HG02885 (cell line): ENCODE measurements around the gene HES5.

ENCODE experiments used
- ATAC-seq: cut with Tn5 transposase; IDR thresholded peaks from one replicate; pipeline ENCODE4 v1.9.1; 2021; ENCODE audit warnings: mild to moderate bottlenecking; ENCODE audit not compliant: unreplicated experiment, poor library complexity

HES5 gene

DNA sequence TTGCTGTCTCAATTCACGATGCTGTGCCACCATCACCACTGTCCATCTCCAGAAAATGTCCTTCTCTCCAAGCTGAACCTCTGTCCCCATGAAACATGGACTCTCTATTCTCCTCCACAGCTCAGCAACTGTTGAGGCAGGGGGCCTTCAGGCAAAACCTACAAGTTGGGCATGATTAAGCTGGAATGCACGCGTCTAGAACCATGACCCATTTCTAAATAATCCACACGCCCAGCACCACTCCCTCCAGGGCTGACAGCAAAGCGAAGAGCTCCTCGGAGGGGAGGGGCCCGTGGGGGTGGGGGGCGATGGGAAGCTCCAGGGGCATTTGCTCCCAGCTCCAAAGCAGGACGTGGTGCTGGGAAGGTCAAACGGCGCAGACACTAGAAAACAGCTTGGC is 3.3 kb upstream of the HES5 start:
- no peak for ATAC-seq

DNA sequence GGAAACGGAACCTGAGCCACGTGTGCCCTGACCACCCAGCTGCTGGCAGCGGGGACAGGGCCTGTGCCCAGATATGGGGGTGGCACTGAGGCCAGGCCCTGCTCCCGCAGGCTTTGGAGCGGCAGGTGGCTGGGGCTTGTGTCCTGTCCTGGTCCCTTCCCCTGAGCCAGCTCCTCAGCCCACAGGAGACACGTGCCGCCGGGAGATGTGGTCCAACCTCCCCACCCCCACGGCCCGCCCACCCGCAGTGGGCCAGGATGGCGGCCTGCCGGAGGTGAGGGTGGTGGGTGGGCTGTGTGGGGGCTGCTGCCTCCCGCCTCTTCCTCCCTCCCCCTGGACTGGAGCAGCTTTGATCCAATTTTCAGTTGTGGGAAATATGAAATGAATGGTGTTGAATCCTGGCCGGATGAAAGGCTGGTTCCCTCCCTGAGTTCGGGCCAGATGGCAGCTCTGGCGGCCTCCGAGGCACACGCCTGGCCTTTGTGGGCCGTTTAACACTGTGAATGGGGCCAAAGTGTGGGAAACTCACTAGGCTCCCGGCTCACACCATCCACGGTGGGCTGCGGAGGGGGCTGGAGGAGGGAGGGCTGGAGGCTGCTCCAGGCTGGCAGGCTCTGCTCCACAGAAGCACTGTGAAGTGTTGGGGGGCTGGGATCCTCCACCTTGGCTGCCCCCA is 2.6 kb upstream of the HES5 start:
- ATAC-seq: no peak

DNA sequence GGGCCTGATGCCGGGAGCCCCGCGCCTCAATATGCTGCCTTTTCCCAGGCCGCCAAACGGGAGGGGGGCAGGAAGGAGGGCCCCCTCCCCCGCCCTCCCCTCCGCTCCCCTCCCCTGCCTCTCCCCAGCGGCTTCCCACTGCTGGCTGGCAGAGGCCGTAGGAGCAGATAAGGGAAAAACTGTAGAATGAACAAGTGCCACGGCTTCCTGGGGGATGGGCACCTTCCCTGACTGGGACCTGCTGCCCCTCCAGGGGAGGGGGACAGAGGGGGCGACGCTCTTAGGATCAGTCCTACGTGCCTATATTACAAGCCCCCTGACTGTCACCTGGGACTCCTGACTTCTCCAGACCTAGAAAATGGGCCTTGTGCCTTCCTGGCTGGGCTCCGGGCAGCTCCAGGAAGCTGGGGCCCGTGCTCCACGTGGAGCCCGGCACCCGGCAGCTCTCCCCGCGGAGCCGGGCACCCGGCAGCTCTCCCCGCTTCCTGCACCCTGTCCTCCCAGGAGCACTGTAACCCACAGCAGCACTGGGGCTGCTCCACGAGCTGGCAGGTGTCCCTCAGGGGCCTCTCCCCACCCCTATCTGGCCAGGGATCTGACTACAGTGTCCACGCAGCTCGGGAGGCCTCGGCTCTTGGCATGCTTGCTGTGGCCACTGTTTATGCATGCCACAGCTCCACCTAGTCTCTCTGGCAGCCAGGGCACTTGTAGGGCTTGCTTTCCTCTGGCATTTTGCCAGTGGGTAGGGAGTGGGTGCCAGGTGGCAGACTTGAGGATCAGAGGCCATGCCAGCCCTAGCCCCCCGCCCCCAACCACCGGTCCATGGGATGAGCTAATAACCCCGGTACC is 674 bp upstream of the HES5 start:
- ATAC-seq: no peak

DNA sequence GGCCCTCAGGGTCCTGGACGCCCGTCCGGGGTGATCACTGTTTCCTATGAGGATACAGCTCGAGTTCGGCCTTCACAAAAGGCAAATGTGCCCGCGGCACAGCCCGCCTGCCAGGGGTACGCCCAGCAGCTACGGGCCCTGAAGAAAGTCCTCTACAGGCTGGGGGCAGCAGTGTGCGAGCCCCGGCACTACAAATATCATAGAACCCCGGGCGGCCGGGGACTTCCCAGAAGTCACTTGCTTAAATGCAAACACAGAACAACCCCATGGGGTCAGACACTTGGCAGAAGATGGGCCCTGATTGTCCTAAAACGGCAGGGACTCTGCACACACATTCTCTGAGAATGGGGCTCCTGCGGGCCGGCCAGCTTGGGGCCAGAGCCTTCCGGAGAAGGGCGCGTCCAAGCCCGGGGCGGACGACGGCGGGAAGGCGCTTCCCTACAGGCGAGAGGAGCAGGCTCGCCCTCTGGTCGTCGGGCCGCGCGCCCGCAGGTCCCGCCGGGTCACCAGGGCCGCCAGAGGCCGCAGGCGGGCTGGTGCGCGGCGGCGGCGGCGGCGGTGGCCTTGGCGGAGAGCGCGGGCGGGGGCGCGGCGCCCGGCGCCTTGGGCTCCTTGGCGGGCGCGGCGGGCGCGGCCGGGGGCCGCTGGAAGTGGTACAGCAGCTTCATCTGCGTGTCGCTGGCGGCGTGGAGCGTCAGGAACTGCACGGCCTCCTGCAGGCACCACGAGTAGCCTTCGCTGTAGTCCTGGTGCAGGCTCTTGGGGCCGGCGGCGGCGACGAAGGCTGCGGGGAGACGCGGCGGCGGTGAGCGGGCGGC is 888 bp downstream of the HES5 start:
- no peak for ATAC-seq

DNA sequence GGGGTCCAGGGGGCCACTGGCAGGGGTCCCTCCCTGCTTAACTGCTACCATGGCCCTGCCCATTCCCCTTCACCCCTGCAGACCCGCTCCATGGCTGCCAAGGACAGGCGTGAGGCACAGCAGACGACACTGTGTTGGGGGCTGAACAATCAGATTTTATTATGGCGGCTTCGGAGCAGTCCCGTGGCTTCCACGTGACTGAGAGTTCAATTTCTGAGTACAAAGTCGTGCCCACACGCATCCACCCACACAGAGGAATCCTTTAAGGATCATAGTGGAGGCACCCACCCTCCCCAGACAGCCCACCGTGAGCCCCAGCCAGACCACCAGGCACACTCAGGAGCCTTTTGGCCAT is 1.5 kb downstream of the HES5 start:
- no peak for ATAC-seq

DNA sequence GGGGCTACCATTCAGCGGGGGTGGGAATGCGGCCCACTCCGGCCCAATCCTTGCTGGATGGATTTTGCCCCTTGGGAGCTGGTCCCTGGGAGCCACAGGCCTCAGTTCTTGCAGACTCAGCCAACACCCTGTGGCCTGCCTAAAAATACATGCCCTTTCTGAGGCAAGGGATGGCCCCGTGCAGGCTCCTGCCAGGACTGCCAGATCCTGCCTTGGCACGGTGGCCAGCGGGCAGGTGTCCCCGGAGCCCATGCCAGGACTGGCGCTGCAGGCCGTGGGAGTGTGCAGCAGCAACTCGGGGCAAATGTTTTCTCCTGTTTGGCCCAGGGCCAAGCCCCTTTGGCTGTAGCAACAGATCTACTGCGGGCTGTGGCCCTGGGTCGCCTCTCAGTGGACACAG is 2.0 kb downstream of the HES5 start:
- no peak for ATAC-seq

DNA sequence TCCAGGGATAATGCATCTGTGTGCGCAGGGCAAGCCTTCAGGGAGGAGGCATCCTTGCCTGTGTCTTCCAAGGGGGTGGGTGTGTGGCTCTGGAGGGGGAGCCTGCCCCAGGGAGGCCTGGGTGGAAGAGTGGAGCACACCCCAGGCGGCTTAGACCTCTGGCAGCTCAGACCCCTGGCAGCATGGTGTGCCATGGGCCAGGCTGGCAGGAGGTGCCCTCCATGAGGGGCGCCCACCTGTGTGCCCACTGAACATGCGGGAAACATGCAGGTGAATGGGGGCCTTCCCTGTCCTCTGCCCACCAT is 2.6 kb downstream of the HES5 start:
- ATAC-seq: no peak

DNA sequence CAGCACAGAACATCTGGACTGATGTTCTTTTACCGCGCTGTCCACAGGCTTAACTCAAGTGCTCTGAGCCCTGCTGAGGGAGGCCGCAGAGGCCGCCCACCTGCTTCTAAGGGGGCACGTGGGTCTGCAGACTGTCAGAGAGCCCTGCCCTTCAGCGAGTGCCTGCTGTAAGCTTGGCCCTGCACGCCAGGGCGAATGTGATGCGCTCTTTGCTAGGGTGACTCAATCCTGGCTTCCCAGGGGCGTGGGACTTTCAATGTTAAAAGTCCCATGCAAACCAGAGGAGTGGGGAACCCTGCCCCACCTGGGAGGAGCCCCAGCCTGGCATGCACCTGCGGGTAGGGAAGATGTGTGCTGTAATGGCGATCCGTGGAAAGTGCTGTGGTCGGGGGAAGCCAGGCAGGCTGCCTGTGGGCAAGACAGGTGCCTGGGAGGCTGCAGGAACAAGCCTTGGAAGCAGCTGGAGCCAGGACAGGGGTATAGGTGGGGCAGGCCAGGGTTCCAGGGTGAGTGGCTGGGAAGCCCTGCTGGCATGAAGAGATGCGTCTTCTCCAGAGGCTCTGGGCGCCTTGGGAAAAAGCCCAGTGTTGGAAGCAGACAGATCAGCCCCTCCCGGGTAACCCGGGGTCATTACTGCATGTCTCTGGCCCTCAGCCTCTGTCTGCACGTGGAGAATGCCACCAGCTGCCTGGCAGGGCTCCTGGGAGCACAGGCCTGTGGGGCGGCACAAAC is 3.1 kb downstream of the HES5 start:
- ATAC-seq: peak; percentile 20

DNA sequence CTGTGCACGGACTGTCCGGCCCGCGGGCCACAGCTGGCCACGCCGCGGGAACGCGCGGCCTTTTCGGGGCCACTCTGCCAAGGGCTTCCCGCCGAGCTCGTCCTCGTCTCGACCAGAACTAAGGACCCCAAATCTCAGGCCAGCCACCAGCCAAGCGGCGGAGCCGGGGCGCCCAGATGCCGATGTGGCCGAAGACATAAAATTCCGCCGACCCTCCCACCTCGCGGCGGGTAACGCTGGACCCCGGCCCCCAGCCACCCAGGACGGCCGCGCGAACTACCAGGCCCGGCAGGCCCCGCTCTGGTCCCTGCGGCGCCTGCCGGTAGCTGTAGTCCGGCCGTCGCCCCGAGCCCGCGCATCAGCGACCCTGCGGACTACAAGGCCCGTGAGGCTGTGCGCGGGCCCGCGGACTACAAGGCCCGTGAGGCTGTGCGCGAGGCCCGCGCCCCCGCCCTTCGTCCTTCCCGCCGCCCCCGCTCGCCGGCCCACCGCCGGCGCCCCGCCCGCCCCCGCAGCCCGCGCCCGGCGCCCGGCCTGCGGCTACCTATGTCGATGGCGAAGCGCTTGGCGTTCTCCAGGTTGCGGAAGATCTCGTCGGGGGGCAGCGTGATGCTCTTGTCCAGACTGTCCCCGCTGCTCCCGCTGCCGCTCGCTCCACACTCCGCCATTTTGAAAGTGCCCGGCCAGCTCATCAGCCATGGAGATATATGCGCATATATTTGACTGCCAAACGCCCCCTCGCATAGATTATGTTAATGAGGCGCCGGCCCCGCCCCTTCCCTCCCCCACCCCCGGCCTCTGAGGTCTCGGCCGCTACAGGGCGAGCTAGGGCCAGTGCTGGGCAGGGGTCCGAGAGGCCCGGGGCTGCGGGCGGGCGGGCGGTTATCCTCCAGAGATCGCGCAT is 3.9 kb downstream of the HES5 start, which contains the start of gene PANK4:
Gene PANK4, minus strand, starts transcription at position 677 of the 904 bp plus-strand sequence. Its CDS starts 9 bp downstream, at position 668.
- peak; percentile 90 for ATAC-seq

DNA sequence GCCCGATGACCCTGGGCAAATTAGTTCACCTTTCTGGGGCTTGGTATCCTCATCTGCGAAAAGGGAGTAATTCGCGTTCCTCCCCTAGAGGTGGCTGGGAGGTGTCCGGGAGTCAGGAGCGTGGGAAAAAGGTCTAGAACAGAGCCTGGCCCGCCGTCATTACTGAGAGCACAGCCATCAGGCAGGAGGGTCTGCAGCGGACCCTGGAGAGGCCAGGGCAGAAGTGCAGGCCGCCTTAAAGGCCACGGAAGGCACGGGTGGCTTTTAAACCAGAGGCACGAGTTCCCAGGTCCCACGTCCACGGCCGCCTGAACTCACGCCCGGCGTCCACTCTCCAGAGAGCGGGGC is 4.5 kb downstream of the HES5 start:
- ATAC-seq: no peak

DNA sequence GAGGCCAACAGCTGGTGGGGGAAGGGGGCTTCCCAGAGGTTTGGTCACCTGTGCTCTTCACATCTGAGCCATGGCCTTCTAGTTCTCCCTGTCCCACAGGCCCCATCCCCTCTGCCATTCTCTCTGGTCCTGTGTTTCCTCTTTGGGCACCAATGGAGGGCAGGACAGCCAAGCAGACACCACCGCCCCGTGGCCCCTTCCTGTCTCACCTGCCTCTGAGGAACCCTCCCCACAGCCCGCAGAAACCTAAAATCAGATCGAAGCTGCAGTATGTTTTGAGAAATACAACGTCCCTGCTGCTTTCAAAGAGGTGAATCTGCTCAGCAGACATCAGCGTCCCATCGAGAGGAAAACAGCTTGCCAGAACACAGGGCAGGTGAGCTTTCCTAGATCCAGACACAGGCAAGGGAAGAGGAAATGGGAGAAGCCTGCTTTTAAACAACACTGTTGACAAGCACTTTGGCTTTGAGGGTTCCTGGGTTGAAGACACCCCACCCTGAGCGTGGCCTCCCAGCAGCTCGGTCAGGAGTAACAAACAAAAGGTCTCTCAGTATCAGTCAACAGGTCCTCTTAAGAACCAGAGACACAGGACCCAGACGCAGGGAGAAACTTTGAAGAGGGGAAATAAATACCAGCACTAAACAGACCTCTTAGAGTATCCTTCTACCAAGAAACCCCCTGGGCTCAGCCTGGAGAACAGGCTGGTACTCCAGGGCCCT is 6.0 kb downstream of the HES5 start:
- ATAC-seq: no peak

DNA sequence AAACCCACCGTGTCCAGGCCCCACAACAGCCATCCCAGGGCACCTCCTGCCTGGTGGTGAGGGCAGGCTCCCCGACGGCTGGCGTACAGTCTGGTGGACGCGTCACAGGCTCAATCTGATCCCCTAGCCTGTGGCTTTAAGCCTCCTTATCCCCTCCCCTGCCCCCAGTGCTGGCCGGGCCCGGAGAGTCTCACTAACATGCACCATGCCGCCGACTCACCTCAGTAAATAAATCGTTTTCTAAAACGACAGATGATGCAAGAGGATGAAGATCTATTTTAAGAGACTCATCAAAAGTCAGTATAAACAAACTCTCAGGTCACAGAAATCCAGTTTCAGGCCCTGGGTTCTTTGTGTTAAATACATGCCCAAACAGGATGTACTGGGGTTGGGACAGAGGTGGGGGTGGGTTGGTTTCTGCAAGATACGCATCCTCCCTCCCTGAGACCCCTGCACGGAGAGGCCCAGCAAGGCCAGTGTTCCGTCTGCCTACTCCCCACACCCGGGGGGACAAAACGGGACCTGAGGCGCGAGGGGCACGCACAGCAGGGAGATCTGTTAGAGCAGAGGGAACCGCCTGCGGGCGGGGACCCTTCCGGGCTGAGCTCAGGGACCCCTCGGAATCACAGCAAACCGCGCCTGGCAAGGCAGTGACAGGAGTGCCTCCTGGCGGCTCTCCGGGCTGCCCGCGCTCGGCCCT is 6.7 kb downstream of the HES5 start:
- ATAC-seq: no peak

DNA sequence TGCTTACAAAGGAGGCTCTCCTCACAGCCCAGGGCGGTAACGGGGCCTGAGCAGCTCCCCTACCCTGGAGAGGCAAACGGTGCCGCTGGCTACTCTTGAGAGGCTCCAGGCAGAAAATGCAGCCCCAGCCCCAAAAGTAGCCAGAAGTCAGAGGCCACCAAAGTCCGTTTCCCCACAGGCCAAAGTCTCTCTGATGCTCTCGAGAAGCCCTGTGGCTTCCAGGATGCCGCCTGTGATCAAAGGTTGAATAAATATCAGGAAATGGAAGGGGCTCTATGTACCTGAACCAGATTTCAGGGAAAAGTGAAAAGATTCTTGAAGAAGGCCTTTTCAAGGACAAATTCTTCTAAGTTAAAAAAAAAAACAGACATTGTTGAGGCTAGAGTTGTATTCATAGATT is 7.8 kb downstream of the HES5 start:
- no peak for ATAC-seq

DNA sequence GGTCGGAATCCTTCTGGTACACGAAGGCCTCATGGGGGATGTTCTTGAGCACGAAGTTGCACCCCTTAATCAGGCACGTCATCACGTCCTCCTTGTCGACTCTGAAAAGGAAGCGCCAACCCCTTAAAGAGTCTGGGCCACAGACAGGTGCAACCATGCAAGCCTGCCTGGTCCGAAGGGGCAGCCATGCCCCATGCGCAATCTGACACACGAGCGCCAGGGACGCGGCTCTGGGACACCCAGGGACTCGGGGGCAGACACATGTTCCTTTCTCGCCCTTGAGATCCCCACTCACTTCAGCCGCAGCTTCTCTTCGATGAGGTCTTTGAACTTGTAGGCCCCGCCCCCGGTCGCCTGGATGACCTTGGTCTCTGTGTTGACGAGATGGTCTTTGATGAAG is 9.3 kb downstream of the HES5 start:
- no peak for ATAC-seq

DNA sequence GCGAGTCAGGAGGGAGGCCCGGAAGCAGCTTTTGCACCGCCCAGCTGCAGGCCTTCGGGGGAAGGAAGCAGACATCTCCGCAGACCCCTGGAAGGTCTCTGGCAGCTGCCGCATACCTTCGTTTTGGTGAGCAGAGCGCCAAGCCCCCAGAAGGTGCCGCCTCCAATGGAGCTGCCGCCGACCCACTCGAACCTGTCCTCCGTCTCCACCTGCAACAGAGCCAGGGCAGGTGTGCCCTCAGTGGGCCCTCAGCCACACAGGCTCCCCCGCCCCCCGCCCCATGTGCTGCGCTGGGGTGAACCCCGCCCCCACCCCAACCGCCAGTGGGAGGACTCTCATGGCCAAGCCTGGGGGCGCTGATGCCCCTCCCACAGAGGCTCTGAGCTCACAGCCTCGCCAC is 9.9 kb downstream of the HES5 start:
- no peak for ATAC-seq

DNA sequence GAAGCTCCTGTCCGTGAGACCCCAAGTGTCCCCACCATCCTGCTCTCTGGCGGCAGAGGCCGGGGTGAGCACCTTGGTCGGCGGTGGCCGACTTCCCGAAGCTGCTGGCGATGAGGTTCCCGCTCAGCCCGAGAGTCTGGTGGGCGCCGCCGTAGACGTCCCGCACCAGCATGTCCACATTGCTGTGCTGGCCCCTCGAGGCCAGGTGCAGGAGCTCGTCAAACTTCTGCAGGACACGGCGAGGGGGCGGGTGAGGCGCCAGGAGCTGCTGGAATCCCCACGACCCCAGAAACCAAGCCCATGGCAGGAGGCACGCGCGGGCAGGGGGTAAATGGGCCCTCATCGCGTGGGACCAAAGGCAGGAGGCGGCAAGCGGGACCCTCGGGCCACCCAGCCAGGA is 10.3 kb downstream of the HES5 start:
- ATAC-seq: no peak

DNA sequence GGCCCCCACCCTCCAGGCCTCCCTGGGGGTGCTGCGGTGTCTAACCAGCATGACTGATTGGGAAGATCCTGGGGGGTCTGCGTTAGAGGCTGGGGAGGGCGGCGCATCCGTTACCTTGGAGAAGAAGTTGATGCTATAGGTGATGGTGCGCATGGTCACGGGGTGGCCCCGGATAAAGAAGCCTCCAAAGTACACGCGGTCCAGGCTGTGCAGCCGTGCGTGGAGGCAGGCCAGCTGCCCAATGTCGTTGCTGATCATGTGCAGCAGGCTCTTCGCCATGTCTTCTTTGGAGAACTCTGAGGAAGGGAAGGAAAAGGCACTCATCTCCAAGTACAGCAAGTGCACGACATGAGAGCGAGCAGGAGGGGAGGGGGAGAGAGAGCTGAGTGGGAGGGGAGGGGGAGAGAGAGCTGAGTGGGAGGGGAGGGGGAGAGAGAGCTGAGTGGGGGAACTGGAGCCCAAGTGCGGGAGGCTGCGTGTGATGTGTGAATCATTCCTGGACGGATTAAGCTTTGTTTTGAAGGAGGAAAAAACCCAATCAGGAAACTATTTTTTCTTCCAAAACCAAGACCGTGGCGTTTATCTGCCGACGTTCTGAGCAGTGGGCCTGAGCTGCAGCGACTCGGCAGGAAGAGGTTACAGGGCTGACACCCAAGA is 10.9 kb downstream of the HES5 start:
- no peak for ATAC-seq

DNA sequence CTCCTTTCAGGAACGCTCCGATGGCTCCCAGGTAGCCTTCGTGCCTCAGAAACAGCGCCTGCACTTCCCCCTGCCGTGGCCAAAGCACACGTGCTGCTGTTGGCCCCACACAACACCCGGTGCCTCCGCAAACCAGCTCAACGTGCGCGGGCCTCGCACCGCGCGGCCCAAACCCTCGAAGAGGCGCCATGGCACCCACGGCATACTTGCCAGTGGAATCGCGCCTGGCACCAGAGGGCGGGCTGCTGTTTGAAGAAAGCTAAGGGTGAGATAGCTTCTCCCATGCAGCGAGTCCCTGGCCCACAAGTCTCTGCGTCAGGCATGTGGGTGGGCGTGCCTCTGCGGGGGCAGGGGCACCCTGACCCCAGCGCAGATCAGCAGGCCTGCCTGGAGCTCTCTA is 11.5 kb downstream of the HES5 start:
- ATAC-seq: no peak
